ENCODE results near the gene DPP8.

GRCh38 chr15:65470866-65471265 lies 46.6 kb downstream of the DPP8 start:
- TF ChIP-seq, protein P1, sequence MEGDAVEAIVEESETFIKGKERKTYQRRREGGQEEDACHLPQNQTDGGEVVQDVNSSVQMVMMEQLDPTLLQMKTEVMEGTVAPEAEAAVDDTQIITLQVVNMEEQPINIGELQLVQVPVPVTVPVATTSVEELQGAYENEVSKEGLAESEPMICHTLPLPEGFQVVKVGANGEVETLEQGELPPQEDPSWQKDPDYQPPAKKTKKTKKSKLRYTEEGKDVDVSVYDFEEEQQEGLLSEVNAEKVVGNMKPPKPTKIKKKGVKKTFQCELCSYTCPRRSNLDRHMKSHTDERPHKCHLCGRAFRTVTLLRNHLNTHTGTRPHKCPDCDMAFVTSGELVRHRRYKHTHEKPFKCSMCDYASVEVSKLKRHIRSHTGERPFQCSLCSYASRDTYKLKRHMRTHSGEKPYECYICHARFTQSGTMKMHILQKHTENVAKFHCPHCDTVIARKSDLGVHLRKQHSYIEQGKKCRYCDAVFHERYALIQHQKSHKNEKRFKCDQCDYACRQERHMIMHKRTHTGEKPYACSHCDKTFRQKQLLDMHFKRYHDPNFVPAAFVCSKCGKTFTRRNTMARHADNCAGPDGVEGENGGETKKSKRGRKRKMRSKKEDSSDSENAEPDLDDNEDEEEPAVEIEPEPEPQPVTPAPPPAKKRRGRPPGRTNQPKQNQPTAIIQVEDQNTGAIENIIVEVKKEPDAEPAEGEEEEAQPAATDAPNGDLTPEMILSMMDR (IDR thresholded peaks at IDR 0.05), result no peak
- no peak for TF ChIP-seq POLR2A (IDR thresholded peaks at IDR 0.05)
